Stimulated activated naive CD8-positive, alpha-beta T cell treated with anti-CD3 and anti-CD28 coated beads, Interleukin-15, Interleukin-2, amounts not matched to agents 100 ng/mL and 50 ng/mL, for 24 hours (primary cell): Measurements from ENCODE around the gene ASPG.

Experiments used
- H3K27ac Mint-ChIP-seq: one replicate; pipeline ENCODE4 v1.8.0; 2021; ENCODE audit warnings: mild to moderate bottlenecking, mixed read lengths
- H3K27me3 Mint-ChIP-seq: one replicate; pipeline ENCODE4 v1.8.0; 2021; ENCODE audit warnings: mixed read lengths
- H3K36me3 Mint-ChIP-seq: one replicate; pipeline ENCODE4 v1.8.0; 2021; ENCODE audit warnings: low read depth, mixed read lengths
- H3K4me1 Mint-ChIP-seq: one replicate; pipeline ENCODE4 v1.8.0; 2021; ENCODE audit warnings: low read depth, mixed read lengths
- H3K4me3 Mint-ChIP-seq: one replicate; pipeline ENCODE4 v1.8.0; 2021; ENCODE audit warnings: mild to moderate bottlenecking, mixed read lengths
- H3K9me3 Mint-ChIP-seq: one replicate; pipeline ENCODE4 v1.8.0; 2021; ENCODE audit warnings: mixed read lengths

The ASPG gene

GRCh38 chr14:104095426-104096310, 10.2 kb downstream of the ASPG start:
- Mint-ChIP-seq H3K27me3 (no peaks in the 10 kb centered on the region), H3K9me3 (no peaks in the 10 kb centered on the region), H3K4me1 (peaks cover 3% of the 10 kb centered on the region), H3K4me3 (no peak overlapping the region), H3K27ac (no peak overlapping the region), H3K36me3 (no peaks in the 10 kb centered on the region)

- H3K9me3 Mint-ChIP-seq, result no peaks in the 10 kb centered on the region
- H3K4me3 Mint-ChIP-seq, result no peak overlapping the region
- H3K27ac Mint-ChIP-seq, result no peak overlapping the region
- H3K4me1 Mint-ChIP-seq, result peaks cover 3% of the 10 kb centered on the region
- H3K36me3 Mint-ChIP-seq, result no peaks in the 10 kb centered on the region
- no peaks in the 10 kb centered on the region for H3K27me3 Mint-ChIP-seq
Measured at GRCh38 chr14:104096318-104096717, 10.8 kb downstream of the ASPG start.

DNA sequence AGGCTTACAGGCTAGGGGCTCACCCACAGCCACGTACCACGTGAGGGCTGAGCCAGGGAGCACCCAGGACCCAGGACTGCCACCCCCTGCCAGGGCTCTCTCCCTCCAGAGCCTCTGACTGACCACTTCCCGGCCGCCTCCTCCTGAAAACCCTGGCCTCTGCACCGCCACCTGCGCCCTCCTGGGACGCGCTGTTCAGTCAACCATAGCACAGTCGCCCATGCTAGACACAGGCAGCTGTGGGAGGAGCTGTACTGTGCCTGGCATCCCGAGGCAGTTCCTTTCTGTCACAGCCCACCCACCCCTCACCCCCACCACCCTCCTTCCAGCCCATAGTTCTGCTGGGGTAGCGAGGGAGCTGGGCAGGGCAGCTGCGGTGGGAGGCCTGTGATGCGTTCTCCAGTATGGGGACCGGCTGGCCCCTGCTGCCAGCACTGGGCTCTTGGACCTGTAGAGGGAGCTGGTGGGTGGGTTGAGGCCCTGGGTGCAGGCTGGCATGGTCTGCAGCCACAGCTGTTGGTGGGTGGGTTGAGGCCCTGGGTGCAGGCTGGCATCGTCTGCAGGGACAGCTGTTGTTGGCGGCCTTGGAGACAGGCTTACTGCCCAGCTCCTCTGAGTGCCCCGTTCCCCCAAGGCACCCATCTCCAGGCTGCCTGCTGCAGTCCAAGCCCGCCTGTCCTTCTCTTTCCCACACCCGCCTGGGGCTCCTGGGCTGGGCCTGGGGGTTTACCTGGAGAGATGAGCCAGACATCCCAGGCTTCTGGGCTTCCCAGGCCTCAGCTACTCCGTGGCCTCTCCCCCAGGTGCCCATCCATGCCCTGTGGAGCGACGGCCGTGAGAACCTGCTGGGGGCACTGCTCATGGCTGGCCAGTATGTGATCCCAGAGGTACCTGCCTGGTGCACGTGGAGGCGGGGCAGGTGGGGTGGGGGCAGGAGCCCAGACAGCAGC, 11.5 kb downstream of the ASPG start:
- H3K4me3 Mint-ChIP-seq, result no peak overlapping the region
- H3K36me3 Mint-ChIP-seq, result no peaks in the 10 kb centered on the region
- peaks cover 3% of the 10 kb centered on the region for H3K4me1 Mint-ChIP-seq
- no peak overlapping the region for H3K27ac Mint-ChIP-seq
- H3K9me3 Mint-ChIP-seq, result no peaks in the 10 kb centered on the region
- H3K27me3 Mint-ChIP-seq, result no peaks in the 10 kb centered on the region

DNA sequence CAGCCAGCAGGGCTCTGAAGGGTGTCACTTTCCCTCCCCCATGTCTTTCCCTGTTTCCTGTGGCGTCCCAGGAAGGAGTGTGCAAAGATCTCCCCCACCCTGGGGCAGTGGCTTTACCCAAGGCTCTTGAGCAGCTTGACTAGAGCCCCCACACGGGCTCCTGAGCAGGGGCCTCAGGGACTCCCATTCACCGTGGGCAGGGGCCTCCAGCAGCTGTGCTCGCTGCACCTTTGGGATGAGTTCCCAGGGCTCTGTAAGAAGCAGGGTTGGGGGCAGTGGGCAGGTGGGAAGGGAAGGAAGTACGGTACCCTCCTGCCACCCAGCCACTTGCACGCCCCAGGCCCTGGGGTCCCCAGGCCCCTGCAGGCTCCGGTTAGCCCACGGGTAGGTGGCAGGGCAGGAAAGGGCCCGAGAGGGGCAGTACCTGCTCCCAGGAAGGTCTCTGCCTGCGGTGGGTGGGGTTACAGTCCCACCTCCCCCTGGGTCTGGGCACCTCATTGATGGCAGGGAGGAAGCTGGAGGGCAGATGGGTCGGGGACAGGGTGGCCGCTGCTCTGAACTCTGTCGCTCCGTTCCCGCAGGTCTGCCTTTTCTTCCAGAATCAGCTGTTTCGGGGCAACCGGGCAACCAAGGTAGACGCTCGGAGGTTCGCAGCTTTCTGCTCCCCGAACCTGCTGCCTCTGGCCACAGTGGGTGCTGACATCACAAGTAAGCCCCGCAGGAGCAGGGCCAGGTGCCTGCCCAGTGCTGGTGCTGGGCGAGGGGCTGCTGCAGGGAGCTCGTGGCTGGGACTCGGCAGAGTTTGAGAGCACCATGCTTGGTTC, 13.0 kb downstream of the ASPG start:
- H3K36me3 Mint-ChIP-seq, result no peaks in the 10 kb centered on the region
- no peak overlapping the region for H3K27ac Mint-ChIP-seq
- H3K27me3 Mint-ChIP-seq, result no peaks in the 10 kb centered on the region
- no peaks in the 10 kb centered on the region for H3K9me3 Mint-ChIP-seq
- no peak overlapping the region for H3K4me3 Mint-ChIP-seq
- H3K4me1 Mint-ChIP-seq, result peaks cover 3% of the 10 kb centered on the region

GRCh38 chr14:104099096-104100041, 13.9 kb downstream of the ASPG start:
- Mint-ChIP-seq H3K27me3 (no peaks in the 10 kb centered on the region), H3K27ac (no peak overlapping the region), H3K4me3 (no peak overlapping the region), H3K9me3 (no peaks in the 10 kb centered on the region), H3K36me3 (no peaks in the 10 kb centered on the region), H3K4me1 (peaks cover 2% of the 10 kb centered on the region)

DNA sequence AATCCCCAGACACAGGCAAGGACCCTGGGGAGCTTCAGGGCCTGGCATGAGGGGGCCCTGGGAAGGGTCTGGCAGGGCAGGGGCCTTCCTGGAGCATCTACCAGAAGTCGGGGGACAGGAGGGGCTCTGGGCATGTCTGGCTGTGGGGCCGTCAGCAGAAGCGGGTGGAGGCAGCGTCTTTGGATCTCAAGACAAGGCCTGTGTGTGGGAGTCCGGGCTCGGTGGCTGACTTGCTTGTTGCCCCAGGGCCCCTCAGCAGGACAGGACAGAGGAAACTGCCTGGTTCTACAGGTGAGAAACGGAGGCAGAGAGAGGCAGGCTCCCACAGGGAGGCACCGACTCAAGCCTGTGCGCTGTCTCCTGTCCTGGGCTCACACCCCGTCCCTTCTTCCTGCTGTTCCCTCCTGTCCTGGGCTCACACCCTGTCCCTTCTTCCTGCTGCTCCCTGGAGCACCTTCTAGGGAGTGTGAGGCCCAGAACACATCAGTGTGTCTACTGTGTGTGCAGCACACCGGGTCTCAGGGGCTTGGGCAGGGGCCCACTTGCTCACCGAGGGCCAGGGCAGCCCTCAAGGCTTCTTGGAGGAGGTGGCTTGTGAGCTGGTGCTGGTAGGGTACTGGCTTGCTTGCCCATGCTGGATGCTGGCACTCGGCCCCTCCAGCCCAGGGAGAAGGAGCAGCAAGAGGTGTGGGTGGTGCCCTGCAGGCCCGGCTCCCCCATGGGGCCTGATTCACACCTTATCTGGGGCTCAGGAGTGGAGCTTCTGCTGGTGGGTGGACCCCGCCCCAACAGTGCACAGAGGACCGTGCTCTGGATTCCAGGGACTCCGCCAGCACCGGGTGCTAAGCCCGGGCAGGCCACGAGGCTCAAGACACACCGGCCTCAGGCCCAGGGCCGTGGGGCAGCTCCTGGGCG, 14.9 kb downstream of the ASPG start:
- Mint-ChIP-seq H3K4me1 (no peaks in the 10 kb centered on the region), H3K9me3 (no peaks in the 10 kb centered on the region), H3K27ac (no peak overlapping the region), H3K27me3 (no peaks in the 10 kb centered on the region), H3K4me3 (no peak overlapping the region), H3K36me3 (no peaks in the 10 kb centered on the region)

DNA sequence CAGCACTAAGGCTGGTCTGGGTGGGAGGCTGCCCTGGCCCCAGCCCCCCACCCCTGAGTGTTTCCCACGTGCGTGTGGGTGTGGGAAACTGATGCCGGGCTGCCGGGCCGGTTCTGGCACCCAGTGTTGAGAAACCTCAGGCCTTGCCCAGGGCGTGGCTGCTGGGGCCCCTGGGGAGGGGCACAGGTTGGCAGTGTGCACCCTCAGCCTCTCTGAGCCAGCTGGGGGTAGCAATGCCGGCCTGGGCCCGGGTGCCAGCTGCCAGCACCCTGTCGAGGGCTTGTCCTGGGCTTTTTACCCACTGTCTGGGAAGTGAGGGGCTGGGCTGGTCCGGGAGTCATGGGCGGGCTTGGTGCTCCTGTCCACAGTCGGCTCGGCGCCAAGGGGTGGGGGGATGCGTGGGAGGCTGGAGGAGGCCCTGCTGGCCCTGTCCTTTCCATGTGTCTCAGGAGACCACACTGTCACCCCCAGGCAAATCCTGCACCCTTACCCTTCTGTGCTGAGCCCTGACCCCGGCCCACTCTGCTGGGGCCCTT, 15.7 kb downstream of the ASPG start:
- H3K27me3 Mint-ChIP-seq, result no peaks in the 10 kb centered on the region
- no peak overlapping the region for H3K4me3 Mint-ChIP-seq
- H3K27ac Mint-ChIP-seq, result no peak overlapping the region
- H3K4me1 Mint-ChIP-seq, result no peaks in the 10 kb centered on the region
- no peaks in the 10 kb centered on the region for H3K36me3 Mint-ChIP-seq
- H3K9me3 Mint-ChIP-seq, result no peaks in the 10 kb centered on the region

- H3K36me3 Mint-ChIP-seq, result no peaks in the 10 kb centered on the region
- no peak overlapping the region for H3K27ac Mint-ChIP-seq
Measured at GRCh38 chr14:104101651-104102281, 16.3 kb downstream of the ASPG start.

GRCh38 chr14:104102282-104102914, 16.9 kb downstream of the ASPG start:
- Mint-ChIP-seq H3K9me3 (no peaks in the 10 kb centered on the region), H3K4me1 (no peaks in the 10 kb centered on the region), H3K4me3 (no peak overlapping the region), H3K27ac (no peak overlapping the region), H3K36me3 (no peaks in the 10 kb centered on the region), H3K27me3 (no peaks in the 10 kb centered on the region)

More at GRCh38 chr14:104101651-104102281, 16.3 kb downstream of the ASPG start:
- no peaks in the 10 kb centered on the region for H3K4me1 Mint-ChIP-seq
- H3K27me3 Mint-ChIP-seq, result no peaks in the 10 kb centered on the region
- no peak overlapping the region for H3K4me3 Mint-ChIP-seq
- H3K9me3 Mint-ChIP-seq, result no peaks in the 10 kb centered on the region

GRCh38 chr14:104103061-104103445, 17.6 kb downstream of the ASPG start:
- Mint-ChIP-seq H3K27me3 (no peaks in the 10 kb centered on the region), H3K4me3 (no peak overlapping the region), H3K36me3 (no peaks in the 10 kb centered on the region), H3K9me3 (no peaks in the 10 kb centered on the region), H3K4me1 (no peaks in the 10 kb centered on the region), H3K27ac (no peak overlapping the region)

- no peaks in the 10 kb centered on the region for H3K27me3 Mint-ChIP-seq
- H3K27ac Mint-ChIP-seq, result no peak overlapping the region
- no peak overlapping the region for H3K4me3 Mint-ChIP-seq
- H3K9me3 Mint-ChIP-seq, result no peaks in the 10 kb centered on the region
- H3K4me1 Mint-ChIP-seq, result no peaks in the 10 kb centered on the region
- H3K36me3 Mint-ChIP-seq, result no peaks in the 10 kb centered on the region
Measured at GRCh38 chr14:104103446-104104075, 18.1 kb downstream of the ASPG start.
